NB4 (cell line): ENCODE data around the gene FAM131A.

Source experiments
- DNase-seq: peaks from one replicate; pipeline ENCODE4 v3.0.0; 2010; ENCODE audit warnings: low read depth
- H3K4me3 ChIP-seq: one replicate; pipeline ENCODE4 v1.5.1; 2011; ENCODE audit warnings: mild to moderate bottlenecking, low read depth, low read length, moderate library complexity
- MAX ChIP-seq: IDR thresholded peaks from 2 replicates; pipeline ENCODE4 v1.6.1; 2011; ENCODE audit warnings: low read depth, low read length
- MYC ChIP-seq: IDR thresholded peaks from 2 replicates; pipeline ENCODE4 v1.6.1; 2011; ENCODE audit warnings: low read depth, low read length
- POLR2A ChIP-seq: IDR thresholded peaks from 2 replicates; pipeline ENCODE4 v1.6.1; 2011; ENCODE audit warnings: mild to moderate bottlenecking; ENCODE audit not compliant: insufficient read length; ENCODE audit errors: extremely low read depth
- TF ChIP-seq, protein P1 (sequence below): IDR thresholded peaks from one replicate; pipeline ENCODE4 v1.5.1; 2012; ENCODE audit warnings: low read depth, low read length

FAM131A gene

DNA sequence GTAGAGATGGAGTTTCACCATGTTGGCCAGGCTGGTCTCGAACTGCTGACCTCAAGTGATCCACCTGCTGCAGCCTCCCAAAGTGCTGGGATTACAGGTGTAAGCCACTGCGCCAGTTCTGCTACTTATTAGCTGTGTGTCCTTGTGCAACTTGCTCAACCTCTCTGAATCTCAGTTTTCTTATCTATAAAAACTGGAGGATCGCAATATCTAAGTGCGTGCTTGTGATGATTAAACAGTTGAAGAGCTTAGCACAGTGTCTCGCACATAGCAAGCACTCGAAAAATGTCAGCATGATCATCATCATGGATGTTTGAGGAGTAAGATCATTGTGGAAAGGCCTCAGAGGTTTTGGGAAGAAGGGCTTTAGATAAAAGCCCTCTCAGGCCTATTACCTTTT, 13.2 kb downstream of the FAM131A start:
- no peak overlapping the region for H3K4me3 ChIP-seq
- TF ChIP-seq MAX, result no peak
- TF ChIP-seq POLR2A, result no peak
- TF ChIP-seq, protein P1, sequence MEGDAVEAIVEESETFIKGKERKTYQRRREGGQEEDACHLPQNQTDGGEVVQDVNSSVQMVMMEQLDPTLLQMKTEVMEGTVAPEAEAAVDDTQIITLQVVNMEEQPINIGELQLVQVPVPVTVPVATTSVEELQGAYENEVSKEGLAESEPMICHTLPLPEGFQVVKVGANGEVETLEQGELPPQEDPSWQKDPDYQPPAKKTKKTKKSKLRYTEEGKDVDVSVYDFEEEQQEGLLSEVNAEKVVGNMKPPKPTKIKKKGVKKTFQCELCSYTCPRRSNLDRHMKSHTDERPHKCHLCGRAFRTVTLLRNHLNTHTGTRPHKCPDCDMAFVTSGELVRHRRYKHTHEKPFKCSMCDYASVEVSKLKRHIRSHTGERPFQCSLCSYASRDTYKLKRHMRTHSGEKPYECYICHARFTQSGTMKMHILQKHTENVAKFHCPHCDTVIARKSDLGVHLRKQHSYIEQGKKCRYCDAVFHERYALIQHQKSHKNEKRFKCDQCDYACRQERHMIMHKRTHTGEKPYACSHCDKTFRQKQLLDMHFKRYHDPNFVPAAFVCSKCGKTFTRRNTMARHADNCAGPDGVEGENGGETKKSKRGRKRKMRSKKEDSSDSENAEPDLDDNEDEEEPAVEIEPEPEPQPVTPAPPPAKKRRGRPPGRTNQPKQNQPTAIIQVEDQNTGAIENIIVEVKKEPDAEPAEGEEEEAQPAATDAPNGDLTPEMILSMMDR, result no peak
- TF ChIP-seq MYC, result no peak
- DNase-seq, result no peak

DNA sequence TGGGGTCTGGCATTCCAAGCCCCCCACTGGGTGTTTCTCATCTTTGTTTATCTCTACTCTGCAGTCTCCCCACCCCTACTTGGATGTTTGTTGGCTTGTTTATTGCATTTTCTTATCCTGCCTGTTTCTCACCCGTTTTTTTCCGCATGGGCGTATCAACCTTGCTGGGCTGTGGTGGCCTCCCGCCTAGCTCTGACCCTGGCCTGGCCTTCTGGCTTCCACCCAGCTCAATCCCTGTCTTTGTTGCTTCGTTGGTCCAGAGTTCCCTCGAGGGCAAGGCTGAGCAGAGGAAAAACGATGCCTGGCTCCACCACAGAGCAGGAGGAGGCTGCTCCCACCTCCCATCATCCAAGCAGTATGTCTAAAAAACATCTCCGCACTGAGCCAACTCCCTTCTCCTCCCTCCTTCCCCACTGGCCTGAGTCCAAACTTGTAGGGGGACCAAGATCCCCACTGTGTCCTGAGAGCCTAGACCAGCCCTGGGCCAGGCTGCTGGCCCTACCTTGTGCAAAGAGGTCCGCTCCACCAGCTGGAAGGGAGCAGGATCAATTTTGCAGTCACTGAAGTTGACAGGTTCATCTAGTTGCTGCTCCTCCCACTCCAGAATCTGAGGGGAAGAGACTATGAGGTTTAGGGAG, 14.2 kb downstream of the FAM131A start:
- TF ChIP-seq POLR2A, result no peak
- no peak for DNase-seq
- no peak overlapping the region for H3K4me3 ChIP-seq

DNA sequence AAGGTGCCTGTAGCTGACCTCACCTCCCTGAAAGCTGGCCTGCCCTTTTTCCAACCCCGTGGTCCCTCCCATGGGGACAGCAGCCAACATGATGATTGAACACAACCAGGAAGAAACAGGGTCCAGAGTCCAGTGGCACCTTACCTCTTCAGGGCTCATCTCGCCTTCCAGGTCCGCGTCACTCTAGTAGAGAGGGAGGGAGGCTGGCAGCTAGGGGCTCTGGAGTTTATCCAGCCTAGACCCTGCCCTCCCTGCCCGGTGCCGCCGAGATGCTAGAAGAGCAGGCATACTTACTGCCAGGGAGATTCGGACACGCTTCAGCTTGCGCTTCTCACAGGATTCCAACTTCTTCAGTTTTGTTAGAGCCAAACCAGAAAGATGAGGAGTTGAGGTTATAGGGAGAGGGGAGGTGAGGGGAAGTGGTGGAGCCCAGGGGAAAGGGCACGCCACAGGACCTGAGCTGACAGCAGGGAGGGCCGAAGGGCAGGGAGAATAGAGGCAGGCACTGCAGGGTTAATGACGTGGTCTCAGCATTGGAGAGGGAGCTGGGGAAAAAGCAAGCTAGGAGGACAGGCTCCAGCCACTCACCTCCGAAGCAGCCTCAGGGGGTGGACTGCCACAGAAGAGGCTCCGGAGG, 14.9 kb downstream of the FAM131A start:
- no peak for TF ChIP-seq POLR2A
- TF ChIP-seq MYC, result no peak
- TF ChIP-seq MAX, result no peak
- TF ChIP-seq, protein P1, result no peak
- DNase-seq, result no peak
- no peak overlapping the region for H3K4me3 ChIP-seq

DNA sequence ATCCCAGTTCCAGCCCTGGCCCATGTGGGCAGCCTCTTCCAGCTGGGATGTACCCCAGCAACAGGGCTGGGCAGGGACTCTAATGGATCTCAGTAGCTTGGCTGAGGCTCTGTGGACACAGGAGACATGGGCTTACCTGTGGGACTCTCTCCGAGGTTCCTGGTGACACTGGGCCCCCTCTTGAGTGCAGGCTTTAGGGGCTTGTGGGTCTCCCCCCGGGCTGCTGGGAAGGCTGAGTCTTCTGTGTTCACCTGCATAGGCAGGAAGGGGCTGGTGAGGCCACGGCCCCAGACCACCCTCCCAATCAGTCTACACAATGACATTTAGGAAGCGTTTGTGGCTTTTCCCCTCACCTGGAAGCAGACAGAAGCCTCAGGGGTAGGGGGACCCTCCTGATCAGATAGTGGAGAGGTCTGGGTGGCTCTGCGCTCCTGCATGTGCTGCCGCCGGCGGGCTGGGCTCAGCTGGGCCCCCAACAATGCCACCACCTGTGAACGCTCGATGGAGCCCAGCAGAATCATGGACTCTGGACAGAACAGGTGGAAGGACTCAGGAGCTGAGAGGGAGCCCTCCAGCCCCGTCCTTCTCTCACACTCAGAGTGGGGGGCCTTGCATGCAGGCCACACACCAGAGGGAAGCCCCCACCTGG, 15.6 kb downstream of the FAM131A start:
- DNase-seq, result no peak
- H3K4me3 ChIP-seq, result no peak overlapping the region
- TF ChIP-seq, protein P1, result no peak
- TF ChIP-seq POLR2A (no peak), MYC (no peak), MAX (no peak)

DNA sequence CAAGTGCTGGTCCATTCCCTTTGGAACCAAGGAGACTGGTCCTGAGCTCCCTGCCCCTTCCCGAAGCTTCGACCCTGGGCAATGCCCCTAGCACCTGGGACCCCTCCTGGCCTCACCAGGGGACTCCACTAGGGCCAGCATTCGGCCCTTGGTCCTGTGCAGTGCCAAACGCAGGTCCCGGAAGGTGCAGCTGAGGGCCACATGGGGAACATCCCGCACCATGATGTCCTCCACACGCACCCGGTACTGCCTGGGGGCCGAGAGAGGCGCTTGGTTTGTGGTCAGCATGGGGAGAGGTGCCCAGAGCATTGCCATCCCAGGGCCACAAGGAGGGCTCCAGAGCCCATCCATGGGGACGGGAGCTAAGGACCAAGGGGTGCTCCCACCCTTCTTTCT, 16.1 kb downstream of the FAM131A start:
- no peak overlapping the region for H3K4me3 ChIP-seq
- no peak for DNase-seq
- TF ChIP-seq POLR2A (no peak), MAX (no peak), MYC (no peak)
- TF ChIP-seq, protein P1, result no peak

DNA sequence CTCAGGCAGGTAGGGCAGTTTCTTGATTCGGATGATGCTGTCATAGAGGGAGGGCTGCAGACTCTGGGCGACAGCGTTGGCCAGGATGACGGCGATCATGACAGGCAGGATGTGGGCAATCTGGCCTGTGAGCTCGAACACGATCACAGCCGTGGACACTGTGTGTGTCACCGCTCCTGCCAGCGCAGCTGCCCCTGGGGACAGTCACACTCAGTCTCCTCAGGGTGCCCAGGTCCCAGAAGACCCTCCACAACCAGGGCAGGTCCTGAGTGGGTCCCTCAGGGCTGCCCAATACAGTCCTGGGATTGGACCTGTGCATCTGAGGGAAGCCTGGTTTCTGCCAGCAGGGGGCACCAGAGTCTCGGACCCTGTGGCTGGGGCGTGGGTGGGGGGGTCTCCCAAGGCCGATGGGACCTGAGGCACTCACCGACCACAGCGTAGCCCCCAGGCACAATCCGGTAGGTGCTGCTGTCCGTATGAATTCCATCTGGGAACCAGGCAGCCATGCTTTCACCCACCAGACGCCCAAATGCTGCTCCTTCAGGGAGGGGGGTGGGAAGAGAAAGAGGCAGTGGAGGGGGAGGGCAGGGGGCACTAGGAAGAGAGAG, 16.8 kb downstream of the FAM131A start:
- TF ChIP-seq MAX, result no peak
- TF ChIP-seq, protein P1, result peak; percentile 69
- no peak for TF ChIP-seq POLR2A
- H3K4me3 ChIP-seq, result no peak overlapping the region
- DNase-seq, result peak; percentile 52
